ENCODE measurements around the gene ZNF516. TPM values are rescaled to one million over a fixed set of nuclear protein-coding genes. Genes with fewer than 3 reads are reported as not detected.

Gene ZNF516
- total RNA-seq, 2 experiments from 2014 or later, result 1.2 to 1.6 TPM

- POLR2A ChIA-PET, result no interaction called here
Measured at GRCh38 chr18:76429262-76430126, 65.5 kb downstream of the ZNF516 start.

GRCh38 chr18:76428396-76429261 is 66.4 kb downstream of the ZNF516 start:
- ChIA-PET CTCF (no interaction called here), POLR2A (no interaction called here)

More at GRCh38 chr18:76429262-76430126, 65.5 kb downstream of the ZNF516 start:
- CTCF ChIA-PET, result no interaction called here

GRCh38 chr18:76426737-76427305 is 68.2 kb downstream of the ZNF516 start:
- ChIA-PET CTCF (no interaction called here), POLR2A (no interaction called here)

GRCh38 chr18:76425146-76426131 is 69.6 kb downstream of the ZNF516 start:
- ChIA-PET POLR2A (no interaction called here), CTCF (interaction anchor here (0.7 kb wide), 1 partner anchor 27 kb away, joined by 3 read pairs; no protein-coding TSS in a partner anchor)

- CTCF ChIA-PET, result no interaction called here
- POLR2A ChIA-PET, result no interaction called here
Measured at GRCh38 chr18:76422838-76423237, 72.2 kb downstream of the ZNF516 start.

DNA sequence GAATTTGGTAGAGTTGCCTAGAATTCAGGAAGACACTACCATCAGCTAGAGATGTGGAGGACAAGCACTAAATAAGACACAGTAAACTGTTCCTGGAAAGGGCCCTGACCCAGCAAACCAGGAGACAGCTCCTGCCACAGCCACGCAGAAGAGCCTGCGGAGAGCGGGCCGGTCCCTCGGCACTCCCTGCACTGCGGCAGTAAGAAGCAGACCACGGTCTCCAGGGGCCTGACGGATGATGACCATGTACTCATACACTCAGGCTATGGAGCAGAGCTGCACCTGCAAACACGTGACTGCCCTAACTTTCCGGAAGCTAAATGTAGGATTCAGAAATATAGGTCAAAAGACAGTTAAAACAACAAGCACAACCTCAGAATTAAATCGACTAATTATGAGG is 72.9 kb downstream of the ZNF516 start:
- ChIA-PET POLR2A (no interaction called here), CTCF (no interaction called here)

GRCh38 chr18:76421685-76422078 is 73.4 kb downstream of the ZNF516 start:
- ChIA-PET CTCF (no interaction called here), POLR2A (no interaction called here)

DNA sequence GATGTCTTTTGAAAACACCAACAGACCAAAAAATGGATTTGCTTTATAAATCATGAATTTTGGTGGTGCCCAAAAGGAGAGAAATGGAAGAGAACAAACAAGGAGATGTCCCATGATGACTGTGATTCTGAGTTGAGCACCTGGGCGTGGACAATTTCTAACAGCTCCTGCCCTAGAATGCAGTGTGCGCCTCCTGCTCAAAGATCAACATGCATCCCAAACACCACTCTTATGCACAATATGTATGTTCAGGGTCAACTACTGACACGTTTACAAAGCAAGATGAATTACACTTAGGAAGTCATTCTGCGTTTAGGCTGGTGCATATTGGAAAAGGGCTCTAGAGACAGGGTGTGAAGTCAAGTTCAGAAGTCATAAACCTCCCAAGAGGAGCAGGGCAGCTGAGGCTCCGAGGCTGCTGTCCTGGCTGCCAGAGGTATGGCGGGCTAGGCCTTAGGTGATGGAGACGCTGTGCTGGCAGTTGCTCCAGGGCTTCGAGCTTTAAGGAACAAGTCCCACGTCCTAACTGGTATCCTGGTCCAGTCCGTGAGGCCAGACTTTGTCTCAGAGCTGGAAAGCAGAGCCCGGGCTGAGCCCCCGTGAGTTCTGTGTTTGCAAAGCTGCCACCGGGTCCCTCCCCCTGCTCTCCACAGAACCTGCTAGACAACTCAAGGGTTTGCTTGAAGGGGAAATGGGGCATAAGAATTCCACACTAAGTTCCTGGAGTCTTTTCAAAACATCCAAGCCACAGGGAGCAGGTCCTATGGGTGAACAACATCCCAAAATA is 74.0 kb downstream of the ZNF516 start:
- POLR2A ChIA-PET, result no interaction called here

DNA sequence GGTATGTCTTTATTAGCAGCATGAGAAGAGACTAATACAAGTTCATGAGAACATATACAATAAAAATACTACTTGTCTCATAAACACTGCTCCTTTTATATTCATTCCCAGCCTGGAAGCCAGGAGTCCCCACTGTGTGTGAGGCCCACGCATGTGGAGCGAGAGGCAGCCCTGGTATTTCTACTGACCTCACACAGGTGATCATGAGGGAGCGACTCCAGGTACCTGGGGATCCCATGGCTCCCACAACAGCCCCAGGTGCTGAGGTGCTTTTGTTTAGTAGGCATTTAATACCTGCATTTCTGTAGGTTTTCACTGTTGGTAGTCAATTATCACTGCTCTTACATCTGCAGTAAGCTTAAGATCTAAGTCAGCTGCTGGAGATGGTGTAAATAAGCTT is 75.2 kb downstream of the ZNF516 start:
- ChIA-PET CTCF (no interaction called here), POLR2A (no interaction called here)

More for the DNA sequence above, 74.0 kb downstream of the ZNF516 start:
- CTCF ChIA-PET, result no interaction called here

DNA sequence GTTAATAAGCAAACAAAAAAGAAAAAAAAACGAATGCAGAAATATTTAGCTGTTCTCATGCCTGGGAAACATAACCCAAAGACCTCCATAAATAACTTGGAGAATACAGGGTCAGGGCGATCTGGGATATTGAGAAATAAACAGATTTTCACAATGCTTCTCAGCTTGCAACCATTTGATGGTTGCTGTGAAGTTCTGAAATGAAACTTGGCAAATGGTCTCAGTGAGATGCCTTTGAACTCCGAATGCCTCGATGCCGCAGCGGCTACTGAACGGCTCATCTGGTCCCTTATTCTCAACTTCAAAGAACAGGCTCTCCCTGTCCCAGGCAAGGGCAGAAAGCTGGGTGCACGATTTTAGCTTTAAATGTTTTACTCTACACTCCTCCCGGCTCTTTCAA is 78.1 kb downstream of the ZNF516 start:
- ChIA-PET CTCF (no interaction called here), POLR2A (no interaction called here)

DNA sequence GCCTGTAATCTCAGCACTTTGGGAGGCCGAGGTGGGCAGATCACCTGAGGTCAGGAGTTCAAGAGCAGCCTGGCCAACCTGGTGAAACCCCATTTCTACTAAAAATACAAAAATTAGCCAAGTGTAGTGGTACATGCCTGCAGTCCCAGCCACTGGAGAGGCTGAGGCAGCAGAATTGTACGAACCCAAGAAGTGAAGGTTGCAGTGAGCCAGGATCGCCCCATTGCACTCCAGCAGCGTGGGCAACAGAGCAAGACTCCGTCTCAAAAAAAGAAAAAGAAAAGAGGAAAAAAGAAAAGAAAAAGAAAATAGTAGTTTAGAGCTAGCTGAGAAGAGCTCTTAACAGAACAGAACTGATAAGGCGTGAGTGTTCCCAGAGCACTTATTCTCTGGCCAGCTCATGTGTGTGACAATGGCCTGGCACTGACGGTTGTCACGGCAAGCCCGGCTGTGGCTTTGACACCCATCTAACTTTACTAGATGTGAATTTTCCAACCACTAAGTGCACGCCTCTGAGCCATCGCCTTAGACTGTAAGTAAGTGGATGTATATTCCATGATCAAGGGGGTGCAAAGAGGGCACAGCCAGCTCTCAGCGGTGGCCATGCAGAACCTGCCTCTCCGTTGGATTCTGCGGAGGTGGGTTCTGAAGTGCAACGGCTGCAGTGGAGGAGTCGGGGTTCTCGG is 80.0 kb downstream of the ZNF516 start:
- POLR2A ChIA-PET, result no interaction called here
- CTCF ChIA-PET, result no interaction called here

DNA sequence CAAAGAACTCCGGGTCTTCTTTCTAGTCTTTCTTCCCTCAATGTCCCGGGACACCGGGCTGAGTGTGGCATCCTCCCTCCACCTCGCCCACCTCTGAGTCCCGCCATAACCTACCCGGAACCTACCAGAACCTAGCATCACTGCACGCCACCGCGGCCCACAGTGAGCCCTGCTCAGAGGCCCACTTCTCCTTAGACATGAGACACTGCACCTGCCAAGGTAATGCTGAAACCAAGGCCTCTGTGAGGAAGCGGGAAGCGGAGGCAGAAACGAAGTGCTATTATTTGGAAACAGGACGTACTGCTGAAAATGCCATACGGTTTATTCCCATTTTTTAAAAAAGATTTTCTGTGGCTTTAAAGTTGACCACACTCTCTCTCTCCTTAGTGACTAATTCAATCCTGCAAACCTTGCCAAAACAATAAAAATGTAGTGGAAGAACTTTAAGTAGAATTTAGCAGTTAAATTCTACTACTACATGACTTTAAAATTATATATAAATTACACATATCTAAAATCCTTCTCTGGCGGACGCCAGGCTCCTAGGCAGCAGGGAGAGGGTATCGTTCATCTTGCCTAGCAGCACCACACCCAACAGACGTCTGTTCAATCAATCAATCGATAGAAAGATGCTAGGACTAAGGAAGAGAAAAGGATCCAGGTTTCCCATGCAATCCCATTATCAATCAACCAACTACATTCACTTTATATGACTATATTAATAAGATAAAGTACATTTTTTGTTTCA is 82.0 kb downstream of the ZNF516 start:
- ChIA-PET CTCF (no interaction called here), POLR2A (no interaction called here)

DNA sequence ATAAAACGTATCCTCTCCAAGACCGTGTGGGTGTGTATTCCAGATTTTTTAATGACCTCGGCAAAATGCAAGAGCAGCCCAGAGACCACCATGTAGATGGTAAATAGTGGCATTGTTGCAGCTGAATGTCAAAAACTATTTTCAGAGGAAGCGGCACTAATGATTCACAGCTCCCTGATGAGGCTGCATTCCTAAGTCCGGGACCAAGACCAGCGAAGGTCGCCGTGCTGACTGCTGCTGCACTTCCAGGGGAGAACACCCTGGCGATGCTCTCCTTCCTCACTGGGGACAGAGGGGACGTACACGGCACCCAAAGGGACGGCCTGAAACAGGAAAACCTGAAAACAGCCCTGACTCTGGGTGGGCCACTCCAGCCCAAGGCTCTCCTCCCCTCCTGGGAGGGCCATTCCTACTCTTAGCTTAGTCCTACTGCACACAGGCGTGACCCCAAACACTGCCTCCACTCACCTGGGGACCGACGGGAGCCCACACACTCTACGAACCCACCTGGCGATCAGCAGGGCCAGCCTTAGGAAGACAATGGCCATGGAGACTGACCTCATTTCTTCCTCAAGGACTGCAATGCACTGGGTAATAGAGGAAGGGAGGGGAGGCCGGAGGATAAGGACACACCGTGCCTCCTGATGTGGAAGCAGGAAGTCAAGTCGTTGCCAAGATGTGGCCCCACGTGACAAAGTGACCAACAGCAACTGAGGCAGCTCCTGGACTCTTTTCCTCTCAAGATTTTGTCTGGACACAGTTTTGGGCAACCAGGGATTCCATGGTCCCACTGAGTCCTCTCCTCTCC is 82.8 kb downstream of the ZNF516 start:
- POLR2A ChIA-PET, result no interaction called here
- CTCF ChIA-PET, result no interaction called here

DNA sequence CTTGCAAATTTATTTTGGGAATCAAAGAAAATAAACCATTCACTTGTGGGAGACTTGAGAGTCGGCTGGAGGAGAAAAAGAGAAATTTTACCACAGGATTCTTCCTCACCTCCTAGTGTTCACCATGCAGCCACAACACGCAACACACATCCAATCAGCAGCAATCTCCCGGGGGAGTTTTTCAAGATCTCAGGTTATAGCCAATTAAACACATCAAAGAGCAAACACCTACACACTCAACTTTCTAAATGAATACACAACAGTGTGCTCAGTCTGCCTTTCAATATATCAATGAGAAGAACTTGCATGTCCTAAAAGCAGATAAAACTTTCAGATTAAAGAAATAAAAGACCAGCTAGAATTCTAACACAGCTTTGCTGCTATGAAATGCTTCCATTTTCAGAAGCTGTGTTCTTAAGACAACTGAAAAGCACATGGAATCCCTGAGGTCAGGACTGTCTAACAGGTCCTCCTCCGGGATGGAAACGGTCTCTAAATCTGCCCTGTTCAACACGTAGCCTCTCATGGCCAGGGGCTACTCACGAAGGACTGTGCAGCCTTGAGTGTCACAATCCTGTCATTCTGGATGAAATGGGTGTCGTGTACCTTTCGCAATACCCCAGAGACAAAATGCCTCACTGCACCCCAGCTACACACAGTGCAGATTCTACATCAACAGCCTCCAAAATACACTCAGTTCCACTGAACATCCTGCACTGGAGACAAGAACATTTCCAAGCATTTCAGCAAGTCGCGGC is 84.2 kb downstream of the ZNF516 start:
- CTCF ChIA-PET, result interaction anchor here (0.9 kb wide), 1 partner anchor 32 kb away, joined by 3 read pairs; no protein-coding TSS in a partner anchor
- POLR2A ChIA-PET, result no interaction called here

DNA sequence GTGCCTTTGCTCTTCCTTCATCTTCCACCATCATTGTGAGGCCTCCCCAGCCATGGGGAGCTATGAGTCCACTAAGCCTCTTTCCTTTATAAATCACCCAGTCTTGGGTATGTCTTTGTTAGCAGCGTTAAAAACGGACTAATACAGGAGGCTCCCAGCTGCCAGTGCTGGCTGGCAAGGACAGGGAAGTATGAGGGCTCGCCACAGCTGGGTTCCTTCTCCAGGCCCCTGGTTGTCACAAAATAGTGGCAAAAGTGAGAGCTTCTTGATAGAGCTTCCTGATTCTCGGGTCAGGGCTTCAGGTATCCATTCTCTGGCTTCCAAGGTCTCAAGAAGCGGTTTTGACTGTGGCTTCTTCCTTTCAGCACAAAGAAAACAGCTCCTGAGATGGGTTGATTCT is 85.0 kb downstream of the ZNF516 start:
- CTCF ChIA-PET, result interaction anchor here (0.9 kb wide), 1 partner anchor 31 kb away, joined by 3 read pairs; no protein-coding TSS in a partner anchor
- POLR2A ChIA-PET, result no interaction called here

All from activated CD8-positive, alpha-beta memory T cell treated with anti-CD3 and anti-CD28 coated beads for 36 hours (primary cell).